ENCODE results near the gene IFITM2.
"Not testable (repeated sequence)": the region's sequence is repeated elsewhere in the genome, so short reads cannot be mapped to it uniquely, and the experiment has no call there.

The IFITM2 gene

GRCh38 chr11:293852-294661 lies 13.6 kb upstream of the IFITM2 start:
- DNase-seq = peak; percentile 2

GRCh38 chr11:294780-295179 lies 12.8 kb upstream of the IFITM2 start:
- no peak for DNase-seq

GRCh38 chr11:295351-296170 lies 12.1 kb upstream of the IFITM2 start:
- peak; percentile 7 for DNase-seq

GRCh38 chr11:296171-297050 lies 11.2 kb upstream of the IFITM2 start:
- DNase-seq = peak; percentile 10

GRCh38 chr11:297051-297585 lies 10.5 kb upstream of the IFITM2 start:
- DNase-seq = no peak

- peak; percentile 35 for DNase-seq
Observed at GRCh38 chr11:297586-298405, 9.8 kb upstream of the IFITM2 start.

- peak; percentile 13 for DNase-seq
Observed at GRCh38 chr11:298406-299065, 9.1 kb upstream of the IFITM2 start.

- peak; percentile 14 for DNase-seq
Observed at GRCh38 chr11:299081-299891, 8.3 kb upstream of the IFITM2 start, which contains the start of gene IFITM5. IFITM5 (minus strand) TSS chr11:299526; CDS start chr11:299490, 36 bp downstream.

- DNase-seq = no peak
Observed at GRCh38 chr11:299951-300735, 7.5 kb upstream of the IFITM2 start.

GRCh38 chr11:303363-303762 lies 4.3 kb upstream of the IFITM2 start:
- no peak for DNase-seq

- no peak for DNase-seq
Observed at GRCh38 chr11:304061-304506, 3.5 kb upstream of the IFITM2 start.

- DNase-seq = peak; percentile 78
Observed at GRCh38 chr11:304915-305843, 2.4 kb upstream of the IFITM2 start.

GRCh38 chr11:305844-306211 lies 1.8 kb upstream of the IFITM2 start:
- no peak for DNase-seq

GRCh38 chr11:306645-307371 lies 808 bp upstream of the IFITM2 start:
- DNase-seq = no peak

- peak; percentile 61 for DNase-seq
Observed at GRCh38 chr11:308740-309665, 1.4 kb downstream of the IFITM2 start.

GRCh38 chr11:309979-310572 lies 2.5 kb downstream of the IFITM2 start:
- DNase-seq = not testable (repeated sequence)
